ENCODE data around the gene CTXND1.

DNA sequence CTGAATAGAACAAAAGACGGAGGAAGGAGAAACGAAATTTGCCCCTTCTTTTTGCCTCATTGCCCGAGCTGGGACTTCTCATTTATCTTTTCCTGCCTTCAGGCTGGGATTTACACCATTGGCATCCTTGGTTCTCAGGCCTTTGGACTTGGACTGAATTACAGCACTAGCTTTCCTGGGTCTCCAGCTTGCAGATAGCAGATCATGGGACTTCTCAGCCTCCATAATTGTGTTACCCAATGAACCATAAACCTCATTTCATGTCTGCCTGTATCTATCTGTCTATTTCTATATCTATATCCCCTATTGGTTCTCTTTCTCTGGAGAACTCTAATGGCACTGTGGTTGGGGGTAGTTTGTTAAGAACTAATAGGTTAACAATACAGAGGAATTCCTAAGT is 31.5 kb upstream of the CTXND1 start:
- TF ChIP-seq EZH2 (IDR thresholded peaks at IDR 0.05; ENCODE audit: insufficient read depth, poor library complexity, severe bottlenecking) (no peak), EZH2phosphoT487 (IDR thresholded peaks at IDR 0.05; ENCODE audit: insufficient read depth, low read depth) (no peak)

Measured in GM23248 (cell line).